HG03025 (cell line): ENCODE measurements around the gene ZNF814.
A peak's percentile ranks its signal among the peaks of the same experiment; 100 is the strongest.
"Not testable (repeated sequence)": the region's sequence is repeated elsewhere in the genome, so short reads cannot be mapped to it uniquely, and the experiment has no call there.

ENCODE experiments used
- ATAC-seq: cut with Tn5 transposase; IDR thresholded peaks from one replicate; pipeline ENCODE4 v1.9.1; 2021; ENCODE audit warnings: mild to moderate bottlenecking, moderate library complexity; ENCODE audit not compliant: unreplicated experiment, low FRiP score

ZNF814 gene

GRCh38 chr19:57819475-57820148 lies 69.2 kb downstream of the ZNF814 start:
- ATAC-seq, result peak; percentile 67

- no peak for ATAC-seq
Measured at GRCh38 chr19:57818378-57818777, 70.5 kb downstream of the ZNF814 start.

GRCh38 chr19:57817976-57818375 lies 70.9 kb downstream of the ZNF814 start:
- no peak for ATAC-seq

- no peak for ATAC-seq
Measured at GRCh38 chr19:57816652-57817051, 72.2 kb downstream of the ZNF814 start.

- ATAC-seq, result no peak
Measured at GRCh38 chr19:57815247-57816075, 73.4 kb downstream of the ZNF814 start.

- ATAC-seq, result peak; percentile 59
Measured at GRCh38 chr19:57814505-57815246, 74.2 kb downstream of the ZNF814 start, which contains the start of gene ZNF552. TSS of gene ZNF552 (minus strand) at chr19:57814913. CDS start at chr19:57814743, 170 bp downstream.

GRCh38 chr19:57813919-57814504 lies 74.8 kb downstream of the ZNF814 start:
- ATAC-seq, result no peak

- not testable (repeated sequence) for ATAC-seq
Measured at GRCh38 chr19:57812975-57813820, 75.6 kb downstream of the ZNF814 start.

- no peak for ATAC-seq
Measured at GRCh38 chr19:57812226-57812625, 76.6 kb downstream of the ZNF814 start.

- not testable (repeated sequence) for ATAC-seq
Measured at GRCh38 chr19:57810410-57811295, 78.2 kb downstream of the ZNF814 start.

GRCh38 chr19:57807541-57807940 lies 81.3 kb downstream of the ZNF814 start:
- no peak for ATAC-seq

GRCh38 chr19:57803594-57804325 lies 85.1 kb downstream of the ZNF814 start:
- no peak for ATAC-seq

GRCh38 chr19:57803265-57803593 lies 85.6 kb downstream of the ZNF814 start:
- ATAC-seq, result no peak

GRCh38 chr19:57802269-57802668 lies 86.6 kb downstream of the ZNF814 start:
- ATAC-seq, result no peak

- no peak for ATAC-seq
Measured at GRCh38 chr19:57800696-57801095, 88.1 kb downstream of the ZNF814 start.
